22Rv1 (cell line): ENCODE results near the gene FOXP3.

Experiments
- CTCF ChIP-seq: fragments of 450-650 bp; IDR thresholded peaks from 2 replicates; pipeline ENCODE4 v1.5.1; 2017; ENCODE audit warnings: mild to moderate bottlenecking
- ZFX ChIP-seq: fragments of 450-650 bp; IDR thresholded peaks from 2 replicates; pipeline ENCODE4 v1.6.1; 2017; ENCODE audit warnings: antibody characterized with exemption, borderline replicate concordance

DNA sequence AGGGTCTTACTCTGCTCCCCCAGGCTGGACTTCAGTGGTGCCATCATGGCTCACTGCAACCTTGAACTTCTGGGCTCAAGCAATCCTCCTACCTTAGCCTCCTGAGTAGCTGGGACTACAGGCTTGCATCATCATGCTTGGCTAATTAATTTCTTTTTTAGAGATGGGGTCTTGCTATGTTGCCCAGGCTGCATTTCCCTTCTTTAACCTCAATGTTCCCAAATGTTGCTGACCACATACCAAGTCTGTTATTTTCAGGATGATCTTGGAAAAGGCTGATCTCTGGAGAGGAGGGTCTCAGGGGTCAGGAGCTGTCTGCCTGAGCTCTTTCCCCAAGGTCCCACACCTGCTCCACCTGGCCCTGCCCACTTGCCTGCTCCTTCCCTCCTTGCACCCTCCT, 44.4 kb downstream of the FOXP3 start:
- no peak for TF ChIP-seq CTCF
- no peak for TF ChIP-seq ZFX
